Duodenal mucosa (tissue), 2 donors: Measurements from ENCODE around the gene UIMC1.

Experiments
- H3K27ac ChIP-seq: one replicate; pipeline ENCODE4 v1.7.0; 2013; ENCODE audit warnings: low read depth, low read length
- H3K27me3 ChIP-seq, 2 donors: one replicate each; pipeline ENCODE4 v1.7.0; 2013; ENCODE audit warnings: low read length in 2 of 2, control low read depth in 1 of 2; ENCODE audit not compliant: insufficient read depth in 2 of 2, control insufficient read depth in 1 of 2
- H3K36me3 ChIP-seq, 2 donors: one replicate each; pipeline ENCODE4 v1.7.0; 2013; ENCODE audit warnings: low read length in 2 of 2, control low read depth in 1 of 2; ENCODE audit not compliant: insufficient read depth in 2 of 2, control insufficient read depth in 1 of 2
- H3K4me1 ChIP-seq, 2 donors: one replicate each; pipeline ENCODE4 v1.7.0; 2013; ENCODE audit warnings: low read length in 2 of 2, control low read depth in 1 of 2; ENCODE audit not compliant: insufficient read depth in 2 of 2, control insufficient read depth in 1 of 2
- H3K4me3 ChIP-seq, 2 donors: one replicate each; pipeline ENCODE4 v1.7.0; 2013; ENCODE audit warnings: low read length in 2 of 2, low read depth in 1 of 2
- H3K9ac ChIP-seq, 2 donors: one replicate each; pipeline ENCODE4 v1.7.0; 2013; ENCODE audit warnings: low read length in 2 of 2, low read depth in 1 of 2
- H3K9me3 ChIP-seq, 2 donors: one replicate each; pipeline ENCODE4 v1.7.0; 2013; ENCODE audit warnings: low read length in 2 of 2, control low read depth in 1 of 2; ENCODE audit not compliant: control insufficient read depth in 1 of 2

The UIMC1 gene

GRCh38 chr5:176941951-176942350 is 64.6 kb downstream of the UIMC1 start:
- Histone ChIP-seq H3K36me3 (peaks cover 15 to 65% of the 10 kb centered on the region in 2 donors), H3K4me1 (no peaks in the 10 kb centered on the region), H3K9ac (no peak overlapping the region), H3K4me3 (no peak overlapping the region), H3K27ac (no peak overlapping the region), H3K9me3 (no peaks in the 10 kb centered on the region), H3K27me3 (no peaks in the 10 kb centered on the region)

- H3K9me3 ChIP-seq, result no peaks in the 10 kb centered on the region
- H3K9ac ChIP-seq, result no peak overlapping the region
- H3K4me3 ChIP-seq, result no peak overlapping the region
- peaks cover 0 to 8% of the 10 kb centered on the region in 2 donors for H3K4me1 ChIP-seq
- no peak overlapping the region for H3K27ac ChIP-seq
- peaks cover 13 to 60% of the 10 kb centered on the region in 2 donors for H3K36me3 ChIP-seq
- no peaks in the 10 kb centered on the region for H3K27me3 ChIP-seq
Measured at GRCh38 chr5:176938472-176938871, 68.1 kb downstream of the UIMC1 start.

GRCh38 chr5:176935017-176935416 is 71.6 kb downstream of the UIMC1 start:
- H3K4me3 ChIP-seq, result no peak overlapping the region
- H3K4me1 ChIP-seq, result peaks cover 0 to 12% of the 10 kb centered on the region in 2 donors
- H3K9me3 ChIP-seq, result no peaks in the 10 kb centered on the region
- H3K9ac ChIP-seq, result no peak overlapping the region
- peaks cover 10 to 50% of the 10 kb centered on the region in 2 donors for H3K36me3 ChIP-seq
- H3K27ac ChIP-seq, result no peak overlapping the region
- H3K27me3 ChIP-seq, result no peaks in the 10 kb centered on the region

- Histone ChIP-seq H3K4me3 (no peak overlapping the region), H3K27me3 (no peaks in the 10 kb centered on the region), H3K9ac (no peak overlapping the region), H3K36me3 (peaks cover 10 to 44% of the 10 kb centered on the region in 2 donors), H3K4me1 (peaks cover 0 to 12% of the 10 kb centered on the region in 2 donors), H3K27ac (no peak overlapping the region), H3K9me3 (no peaks in the 10 kb centered on the region)
Measured at GRCh38 chr5:176934309-176934930, 72.2 kb downstream of the UIMC1 start.

GRCh38 chr5:176929654-176930053 is 76.9 kb downstream of the UIMC1 start:
- no peak overlapping the region for H3K4me3 ChIP-seq
- peaks cover 10 to 35% of the 10 kb centered on the region in 2 donors for H3K36me3 ChIP-seq
- H3K27me3 ChIP-seq, result no peaks in the 10 kb centered on the region
- peaks cover 0 to 3% of the 10 kb centered on the region in 2 donors for H3K4me1 ChIP-seq
- H3K9me3 ChIP-seq, result no peaks in the 10 kb centered on the region
- no peak overlapping the region for H3K27ac ChIP-seq
- H3K9ac ChIP-seq, result no peak overlapping the region

- Histone ChIP-seq H3K9ac (no peak overlapping the region), H3K9me3 (no peaks in the 10 kb centered on the region), H3K27ac (no peak overlapping the region), H3K4me3 (no peak overlapping the region), H3K4me1 (peaks cover 0 to 3% of the 10 kb centered on the region in 2 donors), H3K27me3 (no peaks in the 10 kb centered on the region), H3K36me3 (peaks cover 6 to 24% of the 10 kb centered on the region in 2 donors)
Measured at GRCh38 chr5:176927562-176927961, 79.0 kb downstream of the UIMC1 start.

- Histone ChIP-seq H3K9ac (no peak overlapping the region), H3K4me1 (no peaks in the 10 kb centered on the region), H3K27me3 (no peaks in the 10 kb centered on the region), H3K4me3 (no peak overlapping the region), H3K36me3 (peaks cover 0 to 20% of the 10 kb centered on the region in 2 donors), H3K27ac (no peak overlapping the region), H3K9me3 (no peaks in the 10 kb centered on the region)
Measured at GRCh38 chr5:176922817-176923216, 83.8 kb downstream of the UIMC1 start.

GRCh38 chr5:176921714-176922113 is 84.9 kb downstream of the UIMC1 start:
- Histone ChIP-seq H3K4me1 (no peaks in the 10 kb centered on the region), H3K4me3 (no peak overlapping the region), H3K9ac (no peak overlapping the region), H3K27me3 (no peaks in the 10 kb centered on the region), H3K9me3 (no peaks in the 10 kb centered on the region), H3K27ac (no peak overlapping the region), H3K36me3 (peaks cover 0 to 20% of the 10 kb centered on the region in 2 donors)

- no peaks in the 10 kb centered on the region for H3K27me3 ChIP-seq
- H3K4me1 ChIP-seq, result no peaks in the 10 kb centered on the region
- no peak overlapping the region for H3K9ac ChIP-seq
- no peak overlapping the region for H3K4me3 ChIP-seq
- H3K9me3 ChIP-seq, result no peaks in the 10 kb centered on the region
- H3K27ac ChIP-seq, result no peak overlapping the region
- H3K36me3 ChIP-seq, result peaks cover 0 to 14% of the 10 kb centered on the region in 2 donors
Measured at GRCh38 chr5:176918613-176919012, 88.0 kb downstream of the UIMC1 start.

- H3K27ac ChIP-seq, result no peak overlapping the region
- H3K4me1 ChIP-seq, result no peaks in the 10 kb centered on the region
Measured at GRCh38 chr5:176916337-176916736, 90.2 kb downstream of the UIMC1 start.

More at GRCh38 chr5:176916337-176916736, 90.2 kb downstream of the UIMC1 start:
- Histone ChIP-seq H3K27me3 (no peaks in the 10 kb centered on the region), H3K4me3 (no peak overlapping the region), H3K9me3 (no peaks in the 10 kb centered on the region), H3K36me3 (peaks cover 9 to 11% of the 10 kb centered on the region in 2 donors), H3K9ac (no peak overlapping the region)
